C4-2B (cell line): ENCODE data around the gene FAM186B.

Experiments
- ZFX ChIP-seq: fragments of 450-650 bp; IDR thresholded peaks from 2 replicates; pipeline ENCODE4 v1.6.1; 2017
- TF ChIP-seq, protein P1 (sequence below): fragments of 450-650 bp; conservative IDR thresholded peaks from 2 replicates; pipeline ENCODE4 v1.5.1; 2017; ENCODE audit warnings: mild to moderate bottlenecking

DNA sequence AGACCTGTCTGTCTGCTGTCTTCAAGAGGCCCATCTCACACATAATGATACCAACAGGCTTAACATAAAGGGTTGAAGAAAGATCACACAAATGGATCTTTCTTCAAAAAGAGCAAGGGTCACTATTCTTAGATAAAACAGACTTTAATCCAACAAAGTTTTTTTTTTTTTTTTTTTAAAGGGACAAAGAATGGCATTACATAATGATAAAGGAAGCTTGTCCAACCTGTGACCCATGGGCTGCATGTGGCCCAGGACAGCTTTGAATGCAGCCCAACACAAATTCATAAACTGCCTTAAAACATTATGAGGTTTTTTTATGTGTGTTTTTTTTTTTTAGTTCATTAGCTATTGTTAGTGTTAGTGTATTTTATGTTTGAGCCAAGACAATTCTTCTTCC lies 6.8 kb upstream of the FAM186B start:
- TF ChIP-seq, protein P1, sequence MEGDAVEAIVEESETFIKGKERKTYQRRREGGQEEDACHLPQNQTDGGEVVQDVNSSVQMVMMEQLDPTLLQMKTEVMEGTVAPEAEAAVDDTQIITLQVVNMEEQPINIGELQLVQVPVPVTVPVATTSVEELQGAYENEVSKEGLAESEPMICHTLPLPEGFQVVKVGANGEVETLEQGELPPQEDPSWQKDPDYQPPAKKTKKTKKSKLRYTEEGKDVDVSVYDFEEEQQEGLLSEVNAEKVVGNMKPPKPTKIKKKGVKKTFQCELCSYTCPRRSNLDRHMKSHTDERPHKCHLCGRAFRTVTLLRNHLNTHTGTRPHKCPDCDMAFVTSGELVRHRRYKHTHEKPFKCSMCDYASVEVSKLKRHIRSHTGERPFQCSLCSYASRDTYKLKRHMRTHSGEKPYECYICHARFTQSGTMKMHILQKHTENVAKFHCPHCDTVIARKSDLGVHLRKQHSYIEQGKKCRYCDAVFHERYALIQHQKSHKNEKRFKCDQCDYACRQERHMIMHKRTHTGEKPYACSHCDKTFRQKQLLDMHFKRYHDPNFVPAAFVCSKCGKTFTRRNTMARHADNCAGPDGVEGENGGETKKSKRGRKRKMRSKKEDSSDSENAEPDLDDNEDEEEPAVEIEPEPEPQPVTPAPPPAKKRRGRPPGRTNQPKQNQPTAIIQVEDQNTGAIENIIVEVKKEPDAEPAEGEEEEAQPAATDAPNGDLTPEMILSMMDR = no peak
- TF ChIP-seq ZFX = no peak
